K562 (cell line): ENCODE data around the gene MEF2B. TPM values are rescaled to one million over a fixed set of nuclear protein-coding genes. Genes with fewer than 3 reads are reported as not detected.

Experiments
- ATF1 ChIP-seq, 2 experiments: fragments of 450-650 bp in 1 of 2; IDR thresholded peaks; 2 replicates each; pipeline ENCODE4 v1.6.1; 2016; ENCODE audit warnings: missing compliant biosample characterization in 1 of 2, missing genetic modification characterization in 1 of 2
- BCOR ChIP-seq: fragments of 450-650 bp; IDR thresholded peaks from 2 replicates; pipeline ENCODE4 v1.6.1; 2016
- CBX1 ChIP-seq: sonication (generic); IDR thresholded peaks from 2 replicates; pipeline ENCODE4 v1.6.1; 2016; ENCODE audit warnings: antibody characterized with exemption, low read depth, mild to moderate bottlenecking
- CHCHD3 ChIP-seq: fragments of 250-450 bp; sonication (Bioruptor Pico); IDR thresholded peaks from 2 replicates; pipeline ENCODE4 v2.1.2; 2022; ENCODE audit warnings: mild to moderate bottlenecking
- EP300 ChIP-seq: IDR thresholded peaks from 2 replicates; pipeline ENCODE4 v1.6.1; 2012; ENCODE audit warnings: low read length, improper control_type of control experiment
- FOXK1 ChIP-seq: sonication (generic); formaldehyde crosslinking; IDR thresholded peaks from 2 replicates; pipeline ENCODE4 v1.8.0; 2022; ENCODE audit warnings: missing genetic modification reagents, mild to moderate bottlenecking, borderline replicate concordance
- GTF2A2 ChIP-seq: IDR thresholded peaks from 2 replicates; pipeline ENCODE4 v1.6.1; 2016; ENCODE audit warnings: mild to moderate bottlenecking, missing genetic modification characterization, missing compliant biosample characterization
- HDAC1 ChIP-seq, 2 experiments: fragments of 450-650 bp; IDR thresholded peaks; 2 replicates each; pipeline ENCODE4 v1.6.1; 2016 to 2017; ENCODE audit warnings: inconsistent platforms in 1 of 2, mild to moderate bottlenecking in 1 of 2, moderate library complexity in 1 of 2
- HDAC8 ChIP-seq: fragments of 450-650 bp; IDR thresholded peaks from 2 replicates; pipeline ENCODE4 v1.6.1; 2016; ENCODE audit warnings: mild to moderate bottlenecking, missing genetic modification characterization, moderate library complexity, missing compliant biosample characterization
- KDM5B ChIP-seq: fragments of 200-600 bp; sonication (generic); IDR thresholded peaks from 2 replicates; pipeline ENCODE4 v1.6.1; 2012; ENCODE audit warnings: low read depth, mild to moderate bottlenecking, moderate library complexity, low read length, control low read depth, inconsistent platforms; ENCODE audit not compliant: insufficient replicate concordance
- LCOR ChIP-seq: sonication (generic); formaldehyde crosslinking; IDR thresholded peaks from 2 replicates; pipeline ENCODE4 v1.8.0; 2022; ENCODE audit warnings: mild to moderate bottlenecking, missing genetic modification reagents
- NFYB ChIP-seq: IDR thresholded peaks from 2 replicates; pipeline ENCODE4 v1.6.1; 2011; ENCODE audit warnings: mild to moderate bottlenecking, moderate library complexity; ENCODE audit not compliant: insufficient read length; ENCODE audit errors: extremely low read depth
- NR4A1 ChIP-seq, 2 experiments: fragments of 250-450 bp in 1 of 2; fragments of 450-650 bp in 1 of 2; sonication (Bioruptor Pico) in 1 of 2; IDR thresholded peaks; 2 replicates each; pipeline versions ENCODE4 v1.4.0 to v1.6.1; 2016 to 2020; ENCODE audit warnings: mild to moderate bottlenecking in 2 of 2, missing compliant biosample characterization in 1 of 2, missing genetic modification characterization in 1 of 2, moderate library complexity in 1 of 2
- POLR2B ChIP-seq: fragments of 450-650 bp; IDR thresholded peaks from 2 replicates; pipeline ENCODE4 v1.6.1; 2018; ENCODE audit warnings: low read depth; ENCODE audit not compliant: partially characterized antibody
- POLR2H ChIP-seq: IDR thresholded peaks from 2 replicates; pipeline ENCODE4 v1.6.1; 2016; ENCODE audit warnings: missing genetic modification characterization, low read depth, mild to moderate bottlenecking, control low read depth, missing compliant biosample characterization, moderate library complexity
- SMAD1 ChIP-seq: fragments of 150-350 bp; IDR thresholded peaks from 2 replicates; pipeline ENCODE4 v1.6.1; 2014; ENCODE audit warnings: low read length, low read depth; ENCODE audit not compliant: partially characterized antibody
- U2AF2 ChIP-seq: fragments of 200-400 bp; formaldehyde crosslinking; optimal IDR thresholded peaks from 2 replicates; pipeline ENCODE3; 2017; ENCODE audit warnings: low read depth, mild to moderate bottlenecking, low read length
- ZBTB2 ChIP-seq: fragments of 450-650 bp; IDR thresholded peaks from 2 replicates; pipeline ENCODE4 v1.6.1; 2016; ENCODE audit warnings: antibody characterized with exemption
- ZHX1 ChIP-seq: fragments of 150-350 bp; conservative IDR thresholded peaks from 2 replicates; pipeline ENCODE4 v1.6.1; 2014; ENCODE audit warnings: low read length
- ZNF24 ChIP-seq: fragments of 450-650 bp; IDR thresholded peaks from 2 replicates; pipeline ENCODE4 v1.6.1; 2016
- ZNF586 ChIP-seq: fragments of 450-650 bp; formaldehyde crosslinking; conservative IDR thresholded peaks from 2 replicates; pipeline ENCODE4 v1.4.0; 2020; ENCODE audit warnings: mild to moderate bottlenecking, moderate library complexity
- polyA plus RNA-seq, 8 experiments: library from polyadenylated mRNA; depleted of rRNA in 4 of 8; stranded (reverse) in 5 of 8; unstranded in 3 of 8; fragments of >200 nt; fragmentation: Nextera tagmentation in 2 of 8; fragmentation: Illumina TruSeq in 1 of 8; extraction: Ambion mirVana in 2 of 8; extraction: Trizol in 1 of 8; gene quantifications; 2 replicates each; pipeline versions ENCODE4 v1.2.1 to v1.2.3, GENCODE V29; 2011 to 2014; ENCODE audit warnings: inconsistent platforms in 1 of 8, missing spikeins in 1 of 8
- total RNA-seq, 7 experiments: library from RNA; depleted of rRNA in 6 of 7; stranded (reverse); fragments of >200 nt in 6 of 7; fragmentation: Illumina TruSeq in 2 of 7; extraction: Trizol in 2 of 7; gene quantifications; 2 replicates each; pipeline versions ENCODE4 v1.2.1 to v1.2.3, GENCODE V29; 2011 to 2021; ENCODE audit warnings: low replicate concordance in 1 of 7
- TF ChIP-seq, protein P1 (sequence below): fragments of 250-450 bp; sonication (Bioruptor Pico); IDR thresholded peaks from 2 replicates; pipeline ENCODE4 v1.4.0; 2020; ENCODE audit warnings: borderline replicate concordance

MEF2B gene
- total and polyA plus RNA-seq, 9 of the 15 experiments (the other 6 are each of a cell fraction or from before 2014, with no cell fraction given), result 0.14 to 1.9 (median 0.71) TPM; not detected in 3

GRCh38 chr19:19192078-19192882 lies 22.2 kb upstream of the MEF2B start, which contains the start of the genes BORCS8 and RFXANK (continued):
- TF ChIP-seq HDAC8 (tag) (0 out of 2 replicates have a peak, but pooled peaks have one; percentile 43), HDAC1 (IDR thresholded peaks at IDR 0.05) (peak in 1 of 2 experiments; percentile 89; a peak in 2 of 4 replicates), GTF2A2 (tag) (no peak; the same call in 1 of the 2 replicates), POLR2B (peak; percentile 69), ZBTB2 (peak; percentile 91), FOXK1 (CRISPR knock-in tag) (0 out of 2 replicates have a peak, but pooled peaks have one; percentile 14), EP300 (no peak), ZNF586 (CRISPR knock-in tag) (no peak), NFYB (peak; percentile 70), ZNF24 (peak; percentile 63; the same call in 1 of the 2 replicates), CBX1 (peak; percentile 56; the same call in 1 of the 2 replicates), LCOR (peak; percentile 66; the same call in 1 of the 2 replicates), SMAD1 (no peak), U2AF2 (no peak), POLR2H (tag) (peak; percentile 14), ATF1 (CRISPR knock-in tag; IDR thresholded peaks at IDR 0.05) (no peak), ATF1 (tag; IDR thresholded peaks at IDR 0.05) (peak; percentile 81), NR4A1 (CRISPR knock-in tag; IDR thresholded peaks at IDR 0.05) (peak; percentile 60; the same call in 1 of the 2 replicates), NR4A1 (tag; IDR thresholded peaks at IDR 0.05) (0 out of 2 replicates have a peak, but pooled peaks have one; percentile 54), BCOR (0 out of 2 replicates have a peak, but pooled peaks have one; percentile 12), KDM5B (peak; percentile 85), ZHX1 (0 out of 2 replicates have a peak, but pooled peaks have one; percentile 10), CHCHD3 (CRISPR knock-in tag) (0 out of 2 replicates have a peak, but pooled peaks have one; percentile 23)
- TF ChIP-seq, protein P1, sequence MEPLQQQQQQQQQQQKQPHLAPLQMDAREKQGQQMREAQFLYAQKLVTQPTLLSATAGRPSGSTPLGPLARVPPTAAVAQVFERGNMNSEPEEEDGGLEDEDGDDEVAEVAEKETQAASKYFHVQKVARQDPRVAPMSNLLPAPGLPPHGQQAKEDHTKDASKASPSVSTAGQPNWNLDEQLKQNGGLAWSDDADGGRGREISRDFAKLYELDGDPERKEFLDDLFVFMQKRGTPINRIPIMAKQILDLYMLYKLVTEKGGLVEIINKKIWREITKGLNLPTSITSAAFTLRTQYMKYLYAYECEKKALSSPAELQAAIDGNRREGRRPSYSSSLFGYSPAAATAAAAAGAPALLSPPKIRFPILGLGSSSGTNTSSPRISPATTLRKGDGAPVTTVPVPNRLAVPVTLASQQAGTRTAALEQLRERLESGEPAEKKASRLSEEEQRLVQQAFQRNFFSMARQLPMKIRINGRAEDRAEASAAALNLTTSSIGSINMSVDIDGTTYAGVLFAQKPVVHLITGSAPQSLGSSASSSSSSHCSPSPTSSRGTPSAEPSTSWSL (CRISPR knock-in tag), result no peak
